LHCN-M2 (cell line): ENCODE measurements around the gene ZNF862. TPM values are rescaled to one million over a fixed set of nuclear protein-coding genes. Genes with fewer than 3 reads are reported as not detected.

Experiments used
- DNase-seq: peaks from one replicate; pipeline ENCODE4 v3.0.0-alpha.2; 2012; ENCODE audit warnings: low read depth
- polyA plus RNA-seq: library from polyadenylated mRNA; unstranded; fragments of >200 nt; gene quantifications from one replicate; pipeline ENCODE4 v1.2.1, GENCODE V29; 2012; ENCODE audit warnings: missing spikeins
- total RNA-seq: library from RNA; depleted of rRNA; stranded (reverse); fragments of >200 nt; gene quantifications from 2 replicates; pipeline ENCODE4 v1.2.3, GENCODE V29; 2014; rRNA removed

ZNF862 gene
- total RNA-seq, result 3.0 and 11.8 TPM in 2 replicates
- polyA plus RNA-seq, result 5.9 TPM

DNA sequence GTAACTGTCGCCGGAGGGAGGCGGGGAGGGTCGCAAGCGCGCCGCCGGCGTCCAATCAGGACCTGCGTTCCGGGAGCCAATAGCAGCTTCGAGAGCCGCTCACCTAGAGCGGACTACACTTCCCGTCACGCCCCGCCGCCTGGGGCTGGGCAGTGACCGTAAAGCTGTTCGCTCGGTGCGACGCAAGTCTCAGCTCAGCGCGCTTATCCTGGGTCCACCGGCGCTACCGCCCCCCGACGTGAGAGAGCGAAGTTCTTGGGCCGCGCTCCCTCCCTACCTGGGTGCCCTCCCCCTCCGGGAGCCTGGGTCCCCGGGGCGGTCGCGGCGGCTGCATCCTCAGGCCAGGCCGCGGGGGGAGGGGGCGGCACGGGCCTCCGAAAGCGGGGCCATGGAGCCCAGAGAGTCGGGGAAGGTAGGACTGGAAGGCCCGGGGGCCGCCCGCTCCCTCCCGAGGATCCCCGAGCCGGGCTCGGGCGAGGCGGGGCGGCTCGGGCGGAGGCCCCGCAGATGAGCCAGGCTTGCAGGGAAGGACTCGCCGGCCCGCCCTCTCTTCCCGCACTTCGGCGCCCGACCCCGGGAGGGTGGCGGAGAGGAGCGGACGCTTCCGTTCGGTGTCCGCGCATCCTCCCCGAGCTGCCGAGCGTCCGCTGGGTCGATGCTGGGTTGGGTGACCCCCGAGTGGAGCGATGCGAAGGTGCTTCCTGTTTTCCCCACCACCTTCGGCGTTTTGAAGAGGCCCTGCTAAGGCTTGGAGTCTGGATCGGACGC, at the start of gene ZNF862:
ZNF862 (plus strand) TSS at position 152 of the 768 bp plus-strand sequence; CDS start at position 389, 237 bp downstream.
- peak; percentile 98 for DNase-seq

DNA sequence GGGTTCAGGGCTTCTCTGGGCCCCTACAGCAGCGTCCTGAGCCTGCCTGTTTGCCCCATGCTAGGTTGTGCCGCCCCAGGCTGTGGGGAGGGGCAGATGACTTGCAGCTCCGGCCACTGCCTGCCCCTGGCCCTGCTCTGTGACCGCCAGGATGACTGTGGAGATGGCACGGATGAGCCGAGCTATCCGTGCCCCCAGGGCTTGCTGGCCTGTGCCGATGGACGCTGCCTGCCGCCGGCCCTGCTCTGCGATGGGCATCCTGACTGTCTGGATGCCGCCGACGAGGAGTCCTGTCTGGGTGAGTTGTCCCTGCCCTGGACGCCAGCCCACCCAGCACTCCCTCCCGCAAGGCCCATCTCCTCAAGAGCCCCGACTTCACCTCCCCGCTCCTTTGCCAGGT, 49.1 kb upstream of the ZNF862 start:
- no peak for DNase-seq

DNA sequence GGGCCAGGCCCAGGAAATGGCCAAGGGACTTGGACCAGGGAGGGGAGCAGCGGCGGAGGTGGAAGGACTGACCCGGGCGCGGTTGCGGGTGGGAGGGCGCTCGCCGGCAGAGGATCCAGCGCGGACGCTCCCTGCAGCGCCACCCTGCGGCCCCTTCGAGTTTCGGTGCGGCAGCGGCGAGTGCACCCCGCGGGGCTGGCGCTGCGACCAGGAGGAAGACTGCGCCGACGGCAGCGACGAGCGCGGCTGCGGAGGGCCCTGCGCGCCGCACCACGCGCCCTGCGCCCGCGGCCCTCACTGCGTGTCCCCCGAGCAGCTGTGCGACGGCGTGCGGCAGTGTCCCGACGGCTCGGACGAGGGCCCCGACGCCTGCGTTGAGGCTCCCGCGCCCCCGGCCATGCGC, 48.0 kb upstream of the ZNF862 start:
- DNase-seq, result no peak

DNA sequence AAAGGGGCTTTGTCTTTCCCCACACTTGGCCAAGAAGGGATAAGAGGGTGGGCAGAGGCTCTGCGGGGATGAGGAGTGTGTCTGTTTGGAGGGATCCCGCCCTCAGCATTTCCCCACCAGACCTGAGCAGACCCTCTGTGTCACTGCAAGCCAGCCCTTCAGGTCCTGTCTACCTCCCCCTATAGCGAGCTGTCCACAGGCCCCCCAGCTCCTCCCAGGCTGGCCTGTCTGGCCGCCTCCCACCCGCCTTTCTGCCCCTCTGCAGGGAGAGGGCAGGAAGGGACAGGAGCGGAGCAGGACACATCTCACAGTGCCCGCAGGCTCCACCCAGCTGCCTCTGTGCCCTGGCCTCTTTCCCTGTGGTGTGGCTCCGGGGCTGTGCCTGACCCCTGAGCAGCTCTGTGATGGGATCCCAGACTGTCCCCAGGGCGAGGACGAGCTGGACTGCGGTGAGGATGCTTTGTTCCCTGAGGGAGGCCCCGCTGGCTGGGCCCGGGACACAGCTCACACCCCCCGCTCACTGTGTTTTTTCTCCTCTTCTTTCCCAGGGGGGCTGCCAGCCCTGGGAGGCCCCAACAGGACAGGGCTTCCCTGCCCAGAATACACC, 47.3 kb upstream of the ZNF862 start:
- DNase-seq, result no peak

DNA sequence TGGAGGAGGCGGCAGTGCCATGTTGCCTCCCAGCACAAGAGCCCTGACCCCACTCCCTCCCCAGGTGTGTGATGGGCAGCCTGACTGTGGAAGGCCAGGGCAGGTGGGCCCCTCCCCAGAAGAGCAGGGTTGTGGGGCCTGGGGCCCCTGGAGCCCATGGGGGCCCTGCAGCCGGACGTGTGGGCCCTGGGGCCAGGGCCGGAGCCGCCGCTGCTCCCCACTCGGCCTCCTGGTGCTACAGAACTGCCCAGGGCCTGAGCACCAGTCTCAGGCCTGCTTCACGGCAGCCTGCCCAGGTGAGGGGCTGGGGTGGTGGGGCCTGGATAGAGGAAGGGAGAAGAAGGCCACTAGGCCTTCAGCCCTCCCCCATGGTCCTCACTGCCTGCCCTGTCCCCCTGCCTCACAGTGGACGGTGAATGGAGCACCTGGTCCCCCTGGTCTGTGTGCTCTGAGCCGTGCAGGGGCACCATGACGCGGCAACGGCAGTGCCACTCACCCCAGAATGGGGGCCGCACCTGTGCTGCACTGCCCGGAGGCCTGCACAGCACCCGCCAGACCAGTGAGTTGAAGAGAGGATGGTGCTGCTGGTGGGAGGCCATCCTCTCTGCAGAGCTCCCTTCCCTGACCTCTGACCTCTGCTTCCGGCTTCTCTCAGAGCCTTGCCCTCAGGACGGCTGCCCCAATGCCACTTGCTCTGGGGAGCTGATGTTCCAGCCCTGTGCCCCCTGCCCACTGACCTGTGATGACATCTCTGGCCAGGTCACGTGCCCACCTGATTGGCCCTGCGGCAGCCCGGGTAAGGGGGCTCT, 46.6 kb upstream of the ZNF862 start:
- DNase-seq, result no peak

DNA sequence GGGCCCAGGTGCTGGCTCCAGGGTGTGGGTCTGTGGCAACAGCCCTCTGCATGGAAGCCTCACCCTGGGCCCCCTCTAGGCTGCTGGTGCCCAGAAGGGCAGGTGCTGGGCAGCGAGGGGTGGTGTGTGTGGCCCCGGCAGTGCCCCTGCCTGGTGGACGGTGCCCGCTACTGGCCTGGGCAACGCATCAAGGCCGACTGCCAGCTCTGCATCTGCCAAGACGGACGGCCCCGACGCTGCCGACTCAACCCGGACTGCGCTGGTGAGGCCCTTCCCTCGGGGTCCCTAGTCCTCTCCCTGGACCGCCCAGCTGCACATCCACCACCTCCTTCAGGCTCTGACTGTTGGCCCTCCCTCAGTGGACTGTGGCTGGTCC, 46.0 kb upstream of the ZNF862 start:
- no peak for DNase-seq

DNA sequence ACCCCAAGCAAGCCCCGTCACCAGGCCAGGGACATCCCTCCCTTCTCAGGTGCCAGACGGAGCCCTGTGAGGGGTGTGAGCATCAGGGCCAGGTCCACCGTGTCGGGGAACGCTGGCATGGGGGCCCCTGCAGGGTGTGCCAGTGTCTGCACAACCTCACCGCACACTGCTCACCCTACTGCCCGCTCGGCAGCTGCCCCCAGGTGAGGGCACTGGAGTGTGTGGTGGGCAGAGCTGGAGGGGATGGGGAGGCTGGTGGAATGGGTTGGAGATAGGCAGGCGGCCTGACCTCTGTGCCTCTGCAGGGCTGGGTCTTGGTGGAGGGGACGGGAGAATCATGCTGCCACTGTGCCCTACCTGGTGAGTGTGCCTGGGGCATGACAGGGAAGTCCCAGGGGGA, 44.9 kb upstream of the ZNF862 start:
- DNase-seq, result no peak

DNA sequence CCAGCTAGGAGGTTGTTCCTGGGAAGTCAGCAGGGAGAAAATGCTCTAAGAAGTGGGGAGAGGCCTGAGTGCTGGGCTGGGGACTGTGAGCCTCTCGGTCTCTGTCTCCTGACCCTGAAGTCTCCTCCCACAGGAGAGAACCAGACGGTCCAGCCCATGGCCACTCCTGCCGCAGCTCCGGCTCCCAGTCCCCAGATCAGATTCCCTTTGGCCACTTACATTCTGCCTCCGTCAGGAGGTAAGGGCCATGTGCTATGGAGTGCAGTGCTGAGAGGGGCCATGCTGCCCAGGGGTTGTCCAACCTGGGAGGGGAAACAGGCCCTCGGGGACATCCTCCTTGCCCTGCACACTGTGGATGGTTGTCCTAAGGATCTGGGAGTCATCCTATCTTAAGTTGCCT, 43.5 kb upstream of the ZNF862 start:
- DNase-seq, result no peak

DNA sequence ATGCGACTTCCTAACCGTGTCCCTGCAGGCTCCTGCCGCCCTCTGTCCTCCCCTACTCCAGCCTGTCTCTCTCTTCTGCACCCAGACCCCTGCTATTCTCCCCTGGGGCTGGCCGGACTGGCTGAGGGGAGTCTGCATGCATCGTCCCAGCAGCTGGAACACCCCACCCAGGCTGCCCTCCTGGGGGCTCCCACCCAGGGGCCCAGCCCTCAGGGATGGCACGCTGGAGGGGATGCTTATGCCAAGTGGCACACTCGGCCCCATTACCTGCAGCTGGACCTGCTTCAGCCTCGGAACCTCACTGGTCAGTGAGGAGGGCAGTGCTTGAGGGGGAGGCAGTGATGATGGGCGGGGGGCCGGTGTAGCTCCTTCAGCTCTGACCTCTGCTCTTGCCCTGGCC, 43.0 kb upstream of the ZNF862 start:
- DNase-seq, result no peak

DNA sequence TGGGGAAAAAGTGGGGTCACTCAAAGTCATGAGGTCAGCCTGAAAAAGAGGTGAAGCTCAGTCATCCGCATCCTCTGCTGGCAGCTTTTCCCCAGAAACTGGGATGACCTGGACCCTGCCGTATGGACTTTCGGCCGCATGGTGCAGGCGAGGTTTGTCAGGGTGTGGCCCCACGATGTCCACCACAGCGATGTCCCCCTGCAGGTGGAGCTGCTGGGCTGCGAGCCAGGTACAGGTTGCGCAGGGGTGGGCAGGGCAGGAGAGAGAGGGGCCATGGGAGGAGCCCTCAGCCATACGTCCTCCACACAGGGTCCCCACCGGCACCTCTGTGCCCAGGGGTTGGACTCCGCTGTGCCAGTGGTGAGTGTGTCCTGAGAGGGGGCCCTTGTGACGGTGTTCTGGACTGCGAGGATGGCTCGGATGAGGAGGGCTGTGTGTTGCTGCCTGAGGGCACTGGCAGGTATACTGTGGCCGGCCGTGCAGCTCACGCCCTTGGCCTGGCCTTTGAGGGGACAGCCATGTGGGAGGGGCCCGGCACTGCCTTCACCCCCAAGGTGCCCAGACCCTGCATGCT, 41.8 kb upstream of the ZNF862 start:
- DNase-seq, result no peak

DNA sequence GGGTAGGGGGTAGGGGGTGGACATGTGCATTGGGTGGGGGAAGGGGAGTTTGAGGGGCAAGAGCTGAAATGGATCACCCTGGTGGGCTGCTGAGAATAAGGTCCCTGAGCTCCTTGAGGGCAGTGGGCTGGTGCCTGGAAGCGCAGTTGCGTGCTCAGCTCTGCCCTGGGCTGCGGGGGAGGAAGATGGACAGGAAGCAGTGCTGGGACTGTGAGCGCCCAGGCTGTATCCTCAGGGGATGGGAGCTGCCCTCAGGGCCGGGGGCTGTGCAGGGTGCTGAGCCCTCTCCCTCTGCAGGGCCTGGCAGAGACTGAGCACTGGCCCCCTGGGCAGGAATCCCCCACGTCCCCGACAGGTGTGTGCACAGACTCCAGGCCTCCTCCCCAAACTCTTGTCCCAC, 40.4 kb upstream of the ZNF862 start:
- no peak for DNase-seq

DNA sequence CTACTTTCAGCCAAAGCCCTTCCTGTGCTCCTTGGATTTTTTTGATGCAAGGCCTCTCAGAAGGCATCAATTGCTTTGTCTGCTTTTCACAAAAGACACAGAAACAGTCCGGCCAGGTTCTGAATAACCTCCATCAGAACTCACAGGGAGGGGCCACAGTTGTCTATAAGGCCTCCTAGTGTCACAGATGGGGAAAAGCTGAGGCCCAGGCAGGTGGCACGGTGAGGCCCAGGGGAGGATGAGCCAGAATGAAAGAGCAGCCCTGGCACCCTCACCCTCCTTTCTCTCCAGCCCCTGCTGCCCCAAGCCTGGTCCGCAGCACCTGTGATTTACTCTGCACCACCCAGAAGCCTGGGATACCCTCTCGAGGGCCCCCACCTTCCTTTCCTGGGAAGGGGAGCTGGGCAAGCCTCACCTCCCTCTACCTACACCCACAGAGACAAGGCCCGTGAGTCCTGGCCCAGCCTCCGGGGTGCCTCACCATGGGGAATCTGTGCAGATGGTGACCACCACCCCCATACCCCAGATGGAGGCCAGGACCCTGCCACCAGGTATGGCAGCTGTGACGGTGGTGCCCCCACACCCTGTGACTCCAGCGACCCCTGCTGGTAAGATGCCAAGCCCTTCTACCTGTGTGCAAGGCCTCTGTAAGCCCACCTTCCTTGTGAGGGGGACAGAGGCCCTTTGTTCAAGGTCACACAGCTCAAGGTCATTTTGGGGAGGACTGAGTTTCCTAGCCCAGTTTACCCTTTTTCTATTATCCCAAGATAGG, 38.6 kb upstream of the ZNF862 start:
- DNase-seq, result no peak

DNA sequence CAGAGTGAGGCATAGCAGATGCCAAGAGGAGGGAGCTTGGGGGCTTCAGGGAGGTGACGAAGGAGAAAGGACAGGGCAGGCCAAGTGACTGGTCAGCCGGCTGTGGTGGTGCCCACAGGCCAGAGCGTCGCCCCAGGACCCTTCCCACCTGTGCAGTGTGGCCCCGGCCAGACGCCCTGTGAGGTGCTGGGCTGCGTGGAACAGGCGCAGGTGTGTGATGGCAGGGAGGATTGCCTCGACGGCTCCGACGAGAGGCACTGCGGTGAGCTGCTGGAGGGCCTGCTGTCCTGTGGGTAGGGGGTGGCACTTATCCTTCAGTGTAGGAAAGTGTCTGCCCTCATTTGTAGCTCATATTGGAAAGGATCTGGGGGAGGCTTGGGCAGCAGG, 38.0 kb upstream of the ZNF862 start:
- no peak for DNase-seq

DNA sequence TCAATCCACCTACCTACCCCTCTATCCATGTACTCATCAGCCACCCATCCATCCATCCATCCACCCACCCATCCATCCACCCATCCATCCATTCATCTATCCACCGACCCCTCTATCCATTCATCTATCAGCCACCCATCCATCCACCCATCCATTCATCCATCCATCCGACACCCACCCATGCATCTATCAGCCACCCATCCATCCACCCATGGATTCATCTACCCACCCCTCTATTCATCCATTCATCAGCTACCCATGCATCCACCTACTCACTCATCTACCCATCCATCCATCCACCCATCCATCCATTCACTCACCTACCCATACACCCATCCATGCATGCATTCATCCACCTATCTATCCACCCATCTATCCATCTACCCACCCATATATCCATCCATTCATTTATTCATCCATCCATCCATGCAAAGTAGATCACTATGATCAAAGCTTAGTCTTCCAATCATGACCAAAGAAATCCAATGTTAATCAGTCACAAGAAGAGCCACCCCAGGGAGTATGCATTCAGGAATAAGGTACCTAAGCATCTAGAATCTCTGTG, 37.1 kb upstream of the ZNF862 start:
- DNase-seq, result no peak

DNA sequence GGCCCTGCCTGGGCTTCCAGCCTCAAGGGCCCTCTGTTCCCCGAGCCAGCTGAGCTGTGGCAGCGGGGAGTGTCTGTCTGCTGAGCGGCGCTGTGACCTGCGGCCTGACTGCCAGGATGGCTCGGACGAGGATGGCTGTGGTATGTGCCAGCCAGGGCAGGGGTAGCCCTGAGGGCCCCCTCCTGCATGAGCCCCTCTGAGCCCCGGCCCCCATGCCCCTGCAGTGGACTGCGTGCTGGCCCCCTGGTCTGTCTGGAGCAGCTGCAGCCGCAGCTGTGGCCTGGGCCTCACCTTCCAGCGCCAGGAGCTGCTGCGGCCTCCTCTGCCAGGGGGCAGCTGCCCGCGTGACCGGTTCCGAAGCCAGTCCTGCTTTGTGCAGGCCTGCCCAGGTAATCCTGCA, 36.4 kb upstream of the ZNF862 start:
- no peak for DNase-seq

DNA sequence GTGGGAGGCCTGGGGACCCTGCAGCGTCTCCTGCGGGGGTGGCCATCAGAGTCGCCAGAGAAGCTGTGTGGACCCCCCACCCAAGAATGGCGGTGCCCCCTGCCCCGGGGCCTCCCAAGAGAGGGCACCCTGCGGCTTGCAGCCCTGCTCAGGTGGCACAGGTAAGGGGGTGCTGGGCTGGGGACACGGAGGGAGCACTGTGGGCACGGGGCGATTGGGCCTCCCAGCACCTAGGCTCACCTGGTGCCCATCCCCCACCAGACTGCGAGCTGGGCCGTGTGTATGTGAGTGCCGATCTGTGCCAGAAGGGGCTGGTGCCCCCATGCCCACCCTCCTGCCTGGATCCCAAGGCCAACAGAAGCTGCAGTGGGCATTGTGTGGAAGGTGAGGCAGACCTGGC, 35.2 kb upstream of the ZNF862 start:
- no peak for DNase-seq

DNA sequence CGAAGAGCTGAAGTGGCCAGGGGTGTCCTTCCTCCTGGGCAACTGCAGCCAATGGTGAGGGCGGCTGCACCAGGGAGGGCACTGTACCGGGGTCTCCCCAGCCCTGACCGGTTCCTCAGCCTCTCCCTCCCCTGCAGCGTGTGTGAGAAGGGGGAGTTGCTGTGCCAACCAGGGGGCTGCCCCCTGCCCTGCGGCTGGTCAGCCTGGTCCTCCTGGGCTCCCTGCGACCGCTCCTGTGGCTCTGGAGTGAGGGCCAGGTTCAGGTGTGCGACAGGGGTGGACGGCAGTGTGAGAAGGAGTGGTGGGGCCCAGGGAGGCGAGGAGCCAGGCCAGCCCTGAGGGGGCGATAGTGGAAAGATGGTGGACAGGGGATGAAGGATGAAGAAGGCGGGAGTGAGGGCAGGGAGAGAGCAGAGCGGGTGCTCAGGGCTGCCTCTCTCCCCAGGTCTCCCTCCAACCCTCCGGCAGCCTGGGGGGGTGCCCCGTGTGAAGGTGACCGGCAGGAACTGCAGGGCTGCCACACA, 34.6 kb upstream of the ZNF862 start:
- DNase-seq, result no peak

DNA sequence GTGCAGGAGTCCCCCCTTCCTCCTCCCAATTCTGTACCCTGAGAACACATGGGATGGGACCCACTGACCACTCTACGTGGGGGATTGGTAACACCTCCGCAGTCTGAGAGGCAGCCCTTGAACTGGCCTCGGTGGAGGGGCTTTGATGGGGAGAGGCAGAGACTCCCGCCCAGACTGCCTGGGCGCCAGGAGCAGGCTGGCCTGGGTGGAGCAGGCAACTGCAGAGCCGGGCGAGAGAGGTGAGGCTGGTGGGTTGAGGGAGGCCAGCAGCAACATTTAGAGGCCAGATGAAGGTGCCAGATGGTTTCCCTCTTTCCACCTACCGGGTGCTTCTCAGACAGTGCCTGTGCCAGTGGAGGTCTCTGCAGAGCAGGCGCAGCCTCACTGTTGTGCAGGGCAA, 34.1 kb upstream of the ZNF862 start:
- no peak for DNase-seq

DNA sequence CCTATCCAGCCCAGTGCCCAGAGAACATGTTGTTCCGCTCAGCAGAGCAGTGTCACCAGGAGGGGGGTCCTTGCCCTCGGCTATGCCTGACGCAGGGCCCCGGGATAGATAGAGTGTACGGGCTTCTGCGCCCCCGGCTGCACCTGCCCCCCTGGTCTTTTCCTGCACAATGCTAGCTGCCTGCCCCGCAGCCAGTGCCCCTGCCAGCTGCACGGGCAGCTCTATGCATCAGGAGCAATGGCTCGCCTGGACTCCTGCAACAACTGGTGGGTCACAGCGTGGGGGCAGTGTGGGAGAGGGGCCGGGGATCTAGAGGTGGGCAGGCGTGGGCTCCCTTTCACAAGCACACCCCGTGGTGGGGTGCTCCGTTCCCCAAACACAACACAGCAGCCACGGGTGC, 31.4 kb upstream of the ZNF862 start:
- no peak for DNase-seq

DNA sequence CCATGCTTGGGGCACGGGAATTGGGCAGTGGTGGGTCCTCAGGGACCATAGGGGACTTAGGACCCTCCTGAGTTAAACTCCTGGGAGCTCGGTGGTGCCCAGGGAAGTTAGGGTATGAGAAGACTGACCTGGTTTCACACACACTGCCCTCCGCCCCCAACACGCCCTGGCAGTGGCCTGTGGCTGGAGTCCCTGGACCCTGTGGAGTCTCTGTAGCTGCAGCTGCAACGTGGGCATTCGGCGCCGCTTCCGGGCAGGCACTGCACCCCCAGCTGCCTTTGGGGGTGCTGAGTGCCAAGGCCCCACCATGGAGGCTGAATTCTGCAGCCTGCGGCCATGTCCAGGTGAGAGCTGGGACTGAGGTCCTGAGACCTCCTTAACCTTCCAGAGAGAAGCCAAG, 29.9 kb upstream of the ZNF862 start:
- no peak for DNase-seq

DNA sequence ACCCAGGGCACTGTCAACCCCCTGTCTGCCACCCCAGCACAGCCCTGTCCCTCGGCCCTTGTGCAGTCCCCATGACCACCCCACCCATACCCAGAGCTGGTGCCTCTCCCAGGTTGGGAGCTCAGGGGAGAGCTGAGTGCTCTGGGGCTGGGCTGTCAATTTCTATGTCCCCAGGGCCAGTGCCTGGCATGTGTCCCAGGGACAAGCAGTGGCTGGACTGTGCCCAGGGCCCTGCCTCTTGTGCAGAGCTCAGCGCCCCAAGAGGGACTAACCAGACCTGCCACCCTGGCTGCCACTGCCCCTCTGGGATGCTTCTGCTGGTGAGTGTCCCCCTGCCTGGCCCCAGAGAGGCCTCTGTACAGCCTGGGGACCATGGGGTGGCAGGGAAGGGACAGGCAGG, 29.0 kb upstream of the ZNF862 start:
- DNase-seq, result no peak
